Right lobe of liver (tissue), 6 donors: Measurements from ENCODE around the gene SLCO4A1. TPM values are rescaled to one million over a fixed set of nuclear protein-coding genes. Genes with fewer than 3 reads are reported as not detected.
"Not testable (repeated sequence)": the region's sequence is repeated elsewhere in the genome, so short reads cannot be mapped to it uniquely, and the experiment has no call there.

ENCODE experiments used
- ATAC-seq, 4 donors: fragments of 200-7000 bp; cut with Tn5 transposase; one replicate each; pipeline ENCODE4 v1.9.1; 2020; ENCODE audit warnings: mild to moderate bottlenecking in 4 of 4, moderate library complexity in 4 of 4
- DNase-seq, 3 donors: peaks; one replicate each; pipeline ENCODE4 v3.0.0-alpha.2; 2020
- H3K27ac ChIP-seq, 3 donors: fragments of 200-600 bp; one replicate each; pipeline ENCODE4 v1.8.0; 2022
- H3K27me3 ChIP-seq, 2 donors: fragments of 200-600 bp; one replicate each; pipeline ENCODE4 v1.8.0; 2022
- H3K36me3 ChIP-seq, 4 donors: fragments of 200-600 bp; sonication (generic) in 1 of 4; one replicate each; pipeline versions ENCODE4 v1.5.1 to v1.8.0; 2017 to 2022; ENCODE audit warnings: control low read depth in 1 of 4
- H3K4me1 ChIP-seq, 4 donors: fragments of 200-600 bp; sonication (generic) in 1 of 4; one replicate each; pipeline versions ENCODE4 v1.5.1 to v1.8.0; 2017 to 2022; ENCODE audit warnings: control low read depth in 1 of 4
- H3K4me3 ChIP-seq, 3 donors: fragments of 200-600 bp; one replicate each; pipeline ENCODE4 v1.8.0; 2022
- H3K9me3 ChIP-seq, 4 donors: fragments of 200-600 bp; sonication (generic) in 1 of 4; one replicate each; pipeline versions ENCODE4 v1.5.1 to v1.8.0; 2017 to 2022; ENCODE audit warnings: control low read depth in 1 of 4
- CTCF ChIP-seq, 4 donors: fragments of 200-600 bp in 3 of 4; fragments of 450-650 bp in 1 of 4; IDR thresholded peaks; one replicate each; pipeline versions ENCODE4 v1.5.1 to v1.8.0; 2016 to 2022; ENCODE audit warnings: antibody characterized with exemption in 4 of 4, mild to moderate bottlenecking in 2 of 4
- POLR2A ChIP-seq: fragments of 450-650 bp; IDR thresholded peaks from one replicate; pipeline ENCODE4 v1.6.1; 2017; ENCODE audit warnings: antibody characterized with exemption, mild to moderate bottlenecking
- WGBS: methylation state at CpG from one replicate; pipeline ENCODE4 v1.1.6; 2018; ENCODE audit warnings: low coverage, low lambda C conversion rate; ENCODE audit not compliant: insufficient coverage; ENCODE audit errors: missing lambda C conversion rate; 5-methylcytosine and 5-hydroxymethylcytosine counted together
- intact Hi-C, 2 donors: fragments of 100-400 bp; cut with DNase I; formaldehyde crosslinking; loops; one replicate each; pipeline versions ENCODE4 v1.11.2 to v1.14.1; 2022
- total RNA-seq, 6 experiments: library from RNA; depleted of rRNA in 2 of 6; stranded (reverse); fragments of >200 nt in 2 of 6; fragmentation: NEBNext Ultra II Directional in 3 of 6; extraction: Animal tissue kit (Norgen Biotek cat#: 25700) in 3 of 6; gene quantifications; one replicate each; pipeline versions ENCODE4 v1.1.0 to v1.2.4, GENCODE V29; 2016 to 2023
- donor health status: DM: no; HTN: yes; CAD: no.
- donor health status: DM: no; HTN: no; CAD: no.
- donor health status: DM: no; HTN: no; CAD: no.
- donor health status: DM: no; HTN: yes; CAD: no.
- donor health status: DM: no; HTN: yes; CAD: no.

The SLCO4A1 gene
- total RNA-seq, 6 experiments from 2014 or later, result 0.93 to 8.8 (median 4.3) TPM

- Histone ChIP-seq H3K36me3 (no peaks in the 10 kb centered on the region), H3K4me3 (no peak overlapping the region), H3K27me3 (no peaks in the 10 kb centered on the region), H3K4me1 (peaks cover 0 to 17% (median 3%) of the 10 kb centered on the region in 4 donors), H3K9me3 (no peaks in the 10 kb centered on the region), H3K27ac (peak overlapping the region; percentile 61 to 87 (median 86))
- intact Hi-C loops, result no loop called here
- no CpG with 5 or more reads among the region's 9 CpGs for WGBS
- DNase-seq (peak in 1 of 3 donors; percentile 65), ATAC-seq (peak; percentile 1 to 6 (median 4))
- no peak for TF ChIP-seq POLR2A
- TF ChIP-seq CTCF (IDR thresholded peaks at IDR 0.05), result no peak
These were observed 18.0 kb upstream of the SLCO4A1 start for GRCh38 chr20:62624325-62624690.

GRCh38 chr20:62624719-62625453, 17.4 kb upstream of the SLCO4A1 start:
- WGBS, result 69% methylated on average over 13 of the region's 32 CpGs
- DNase-seq (peak in 1 of 3 donors; percentile 60), ATAC-seq (peak in 3 of 4 donors; percentile 2 to 12 (median 7))
- TF ChIP-seq CTCF (IDR thresholded peaks at IDR 0.05) (no peak), POLR2A (peak; percentile 52)
- Histone ChIP-seq H3K27ac (peak overlapping the region; percentile 61 to 87 (median 86)), H3K4me1 (peaks cover 0 to 17% (median 3%) of the 10 kb centered on the region in 4 donors), H3K36me3 (no peaks in the 10 kb centered on the region), H3K4me3 (no peak overlapping the region), H3K9me3 (no peaks in the 10 kb centered on the region), H3K27me3 (no peaks in the 10 kb centered on the region)
- intact Hi-C loops, result no loop called here

GRCh38 chr20:62625516-62625915, 16.8 kb upstream of the SLCO4A1 start:
- Histone ChIP-seq H3K9me3 (no peaks in the 10 kb centered on the region), H3K36me3 (no peaks in the 10 kb centered on the region), H3K4me1 (peaks cover 0 to 17% (median 3%) of the 10 kb centered on the region in 4 donors), H3K27me3 (no peaks in the 10 kb centered on the region), H3K4me3 (no peak overlapping the region), H3K27ac (no peak overlapping the region)
- no CpG with 5 or more reads among the region's 21 CpGs for WGBS
- ATAC-seq, result no peak
- DNase-seq, result peak in 1 of 3 donors; percentile 59
- TF ChIP-seq POLR2A (no peak), CTCF (IDR thresholded peaks at IDR 0.05) (no peak)
- intact Hi-C loops, result no loop called here

GRCh38 chr20:62625921-62626547, 16.3 kb upstream of the SLCO4A1 start:
- no peaks in the 10 kb centered on the region for H3K36me3 ChIP-seq
- no peaks in the 10 kb centered on the region for H3K9me3 ChIP-seq
- no peaks in the 10 kb centered on the region for H3K27me3 ChIP-seq
- no peak overlapping the region for H3K4me3 ChIP-seq
- ATAC-seq (no peak), DNase-seq (peak in 1 of 3 donors; percentile 51)
- peaks cover 0 to 17% (median 3%) of the 10 kb centered on the region in 4 donors for H3K4me1 ChIP-seq
- no peak for TF ChIP-seq CTCF (IDR thresholded peaks at IDR 0.05)
- no peak for TF ChIP-seq POLR2A
- intact Hi-C loops, result no loop called here
- 67% methylated on average over 1 of the region's 20 CpGs for WGBS
- no peak overlapping the region for H3K27ac ChIP-seq

GRCh38 chr20:62627425-62627824, 14.9 kb upstream of the SLCO4A1 start:
- H3K9me3 ChIP-seq, H3K27ac ChIP-seq, DNase-seq, ATAC-seq, H3K36me3 ChIP-seq, intact Hi-C loops, H3K4me3 ChIP-seq, H3K27me3 ChIP-seq: not testable (repeated sequence)
- 91% methylated on average over 1 of the region's 1 CpG for WGBS
- peaks cover 0 to 17% (median 3%) of the 10 kb centered on the region in 4 donors for H3K4me1 ChIP-seq
